HUES6 (cell line): ENCODE data around the gene GABRR1.

Source experiments
- H3K27ac ChIP-seq: 2 replicates; pipeline ENCODE4 v1.7.0; 2013; ENCODE audit warnings: low read depth, mild to moderate bottlenecking, low read length, inconsistent platforms
- H3K27me3 ChIP-seq: 2 replicates; pipeline ENCODE4 v1.6.1; 2013; ENCODE audit warnings: low read length; ENCODE audit not compliant: control insufficient read depth, insufficient read depth
- H3K36me3 ChIP-seq: 2 replicates; pipeline ENCODE4 v1.6.1; 2013; ENCODE audit warnings: low read length; ENCODE audit not compliant: control insufficient read depth, insufficient read depth
- H3K4me1 ChIP-seq: 2 replicates; pipeline ENCODE4 v1.6.1; 2013; ENCODE audit warnings: low read length; ENCODE audit not compliant: control insufficient read depth, insufficient read depth
- H3K4me3 ChIP-seq: 2 replicates; pipeline ENCODE4 v1.5.1; 2013; ENCODE audit warnings: low read depth, low read length
- H3K9ac ChIP-seq: one replicate; pipeline ENCODE4 v1.6.1; 2013; ENCODE audit warnings: mild to moderate bottlenecking, low read length
- H3K9me3 ChIP-seq: 2 replicates; pipeline ENCODE4 v1.6.1; 2013; ENCODE audit warnings: low read depth, low read length; ENCODE audit not compliant: control insufficient read depth, insufficient read depth

GABRR1 gene

DNA sequence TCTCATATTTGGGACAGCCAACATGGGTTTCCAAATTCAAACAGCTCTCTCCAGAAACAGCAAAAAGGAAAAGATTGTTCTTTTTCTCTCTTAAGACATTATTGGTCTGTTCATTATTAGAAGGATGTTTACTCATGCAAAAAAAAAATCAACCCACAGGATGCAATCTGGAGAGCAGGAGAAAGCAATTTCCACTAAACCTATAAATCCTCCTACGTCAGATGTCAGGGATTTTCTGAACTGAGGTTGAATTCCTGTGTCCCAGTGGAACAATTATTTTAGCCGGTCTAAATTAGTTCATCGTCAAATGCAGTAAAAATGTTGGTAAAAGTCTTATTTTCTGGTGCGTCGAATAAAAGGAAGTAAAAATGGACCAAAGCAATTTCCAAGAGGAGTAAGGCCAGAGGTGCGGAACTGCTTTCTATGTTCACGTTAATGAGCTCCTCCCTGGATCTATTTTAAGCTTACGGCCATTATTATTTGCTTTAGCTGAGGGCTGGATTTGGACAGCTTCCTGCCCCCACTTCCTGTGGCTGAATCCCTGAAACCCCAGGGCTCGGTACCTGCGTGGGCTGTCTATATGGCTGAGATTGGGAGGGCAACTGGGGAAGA lies at the start of gene GABRR1:
Gene GABRR1 (minus strand): TSS at position 60 of the 612 bp plus-strand sequence. CDS start 36 bp downstream, at position 24.
- peaks cover 21% of the 10 kb centered on the region for H3K4me1 ChIP-seq
- H3K36me3 ChIP-seq, result no peaks in the 10 kb centered on the region
- H3K4me3 ChIP-seq, result no peak within 1 kb of the TSS
- H3K9me3 ChIP-seq, result no peaks in the 10 kb centered on the region
- no peak within 1 kb of the TSS for H3K9ac ChIP-seq
- no peaks in the 10 kb centered on the region for H3K27me3 ChIP-seq
- H3K27ac ChIP-seq, result no peak within 1 kb of the TSS

- H3K27me3 ChIP-seq, result no peaks in the 10 kb centered on the region
- H3K9me3 ChIP-seq, result no peaks in the 10 kb centered on the region
- H3K4me1 ChIP-seq, result peaks cover 3% of the 10 kb centered on the region; the same call in 1 of the 2 replicates
- no peak overlapping the region for H3K27ac ChIP-seq
- no peaks in the 10 kb centered on the region for H3K36me3 ChIP-seq
- H3K4me3 ChIP-seq, result no peak overlapping the region
- no peak overlapping the region for H3K9ac ChIP-seq
These were observed 47.1 kb upstream of the GABRR1 start for GRCh38 chr6:89264296-89264695.

DNA sequence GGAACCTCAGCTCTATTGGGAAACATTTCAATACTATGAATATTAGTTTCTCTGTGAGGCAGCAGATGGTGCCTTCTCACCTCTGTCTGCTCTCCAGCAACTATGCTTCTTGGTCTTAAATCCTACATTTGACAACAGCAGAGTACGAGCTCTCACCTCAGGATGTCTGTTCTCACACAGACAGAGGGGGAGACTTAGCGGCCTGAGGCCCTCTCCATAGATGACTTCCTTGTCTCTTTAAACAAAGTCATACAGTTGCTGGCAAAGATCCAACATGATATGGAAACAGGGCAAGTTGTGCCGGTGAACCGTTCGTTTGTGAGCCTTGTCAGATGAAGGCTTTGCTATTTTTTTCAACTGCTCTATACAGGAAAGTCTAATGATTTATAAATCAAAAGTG lies 43.7 kb upstream of the GABRR1 start:
- no peaks in the 10 kb centered on the region for H3K9me3 ChIP-seq
- peaks cover 3% of the 10 kb centered on the region; the same call in 1 of the 2 replicates for H3K4me1 ChIP-seq
- no peak overlapping the region for H3K9ac ChIP-seq
- H3K27me3 ChIP-seq, result no peaks in the 10 kb centered on the region
- no peak overlapping the region for H3K4me3 ChIP-seq
- H3K36me3 ChIP-seq, result no peaks in the 10 kb centered on the region
- no peak overlapping the region for H3K27ac ChIP-seq

DNA sequence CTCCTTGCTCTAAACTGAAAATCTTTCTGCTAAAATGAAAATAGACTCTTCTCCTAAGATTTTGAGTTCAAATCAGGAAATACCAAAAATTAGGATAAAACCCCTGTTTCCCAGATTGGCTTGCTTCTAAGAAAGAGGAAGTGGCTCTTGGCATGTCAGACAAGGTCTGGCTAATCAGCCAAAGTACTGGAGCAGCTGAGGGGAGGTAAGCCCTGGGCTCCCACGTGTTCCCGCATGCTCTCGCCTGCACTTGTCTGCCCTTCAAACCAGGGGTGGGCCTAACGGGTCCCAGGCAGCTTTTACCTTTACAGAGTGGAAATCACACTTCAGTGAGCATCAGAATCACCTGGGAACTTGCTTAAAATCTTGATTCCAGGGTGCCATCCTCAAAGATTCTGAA lies 43.2 kb upstream of the GABRR1 start:
- Histone ChIP-seq H3K27ac (no peak overlapping the region), H3K4me1 (peaks cover 3% of the 10 kb centered on the region; the same call in 1 of the 2 replicates), H3K27me3 (no peaks in the 10 kb centered on the region), H3K9ac (no peak overlapping the region), H3K4me3 (no peak overlapping the region), H3K36me3 (no peaks in the 10 kb centered on the region), H3K9me3 (no peaks in the 10 kb centered on the region)

- Histone ChIP-seq H3K4me1 (peaks cover 3% of the 10 kb centered on the region; the same call in 1 of the 2 replicates), H3K4me3 (no peak overlapping the region), H3K27me3 (no peaks in the 10 kb centered on the region), H3K9ac (no peak overlapping the region), H3K9me3 (no peaks in the 10 kb centered on the region), H3K27ac (no peak overlapping the region), H3K36me3 (no peaks in the 10 kb centered on the region)
These were observed 41.8 kb upstream of the GABRR1 start for GRCh38 chr6:89258912-89259311.

DNA sequence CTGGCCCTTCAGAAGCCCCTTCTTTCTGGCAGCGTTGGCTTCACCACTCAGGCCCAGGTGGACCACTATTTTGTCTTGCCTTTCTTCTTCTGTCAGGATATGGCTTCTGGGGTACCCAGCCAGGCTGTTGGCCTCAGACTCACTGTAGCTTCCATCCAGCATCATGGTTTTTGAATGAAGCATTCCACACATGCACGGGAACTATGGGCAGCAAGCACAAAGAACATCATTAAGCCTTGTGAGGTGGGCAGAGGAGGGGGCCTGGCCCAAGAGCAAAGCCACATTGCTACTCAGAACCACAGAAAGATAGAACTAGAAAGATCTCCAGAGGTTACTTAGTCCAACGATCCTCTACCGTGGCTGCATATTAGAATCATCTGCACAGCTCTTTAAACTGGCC lies 40.6 kb upstream of the GABRR1 start:
- H3K36me3 ChIP-seq, result no peaks in the 10 kb centered on the region
- no peak overlapping the region for H3K9ac ChIP-seq
- no peak overlapping the region for H3K27ac ChIP-seq
- H3K4me3 ChIP-seq, result no peak overlapping the region
- H3K9me3 ChIP-seq, result no peaks in the 10 kb centered on the region
- peaks cover 3% of the 10 kb centered on the region; the same call in 1 of the 2 replicates for H3K4me1 ChIP-seq
- no peaks in the 10 kb centered on the region for H3K27me3 ChIP-seq

DNA sequence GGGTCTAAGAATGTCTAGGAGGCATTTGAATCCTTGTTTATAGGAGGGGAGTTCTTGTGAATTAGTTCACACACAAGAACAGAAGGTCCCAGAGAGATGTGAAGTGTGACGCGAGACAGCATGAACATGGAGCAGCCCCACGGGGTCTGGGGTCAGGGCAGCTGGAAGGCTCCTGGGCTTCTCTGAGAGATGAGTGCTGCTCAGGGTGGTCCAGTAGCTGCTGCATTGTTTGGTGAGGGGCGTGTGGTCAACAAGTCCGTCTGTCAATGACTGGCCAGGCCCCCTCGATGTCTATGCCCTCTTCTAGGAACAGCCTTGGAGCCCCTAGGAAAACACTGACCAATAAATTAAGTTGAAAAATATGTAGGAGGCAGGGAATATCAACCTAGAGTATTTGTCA lies 40.2 kb upstream of the GABRR1 start:
- no peaks in the 10 kb centered on the region for H3K27me3 ChIP-seq
- H3K4me1 ChIP-seq, result peaks cover 3% of the 10 kb centered on the region; the same call in 1 of the 2 replicates
- H3K27ac ChIP-seq, result no peak overlapping the region
- H3K4me3 ChIP-seq, result no peak overlapping the region
- no peak overlapping the region for H3K9ac ChIP-seq
- no peaks in the 10 kb centered on the region for H3K9me3 ChIP-seq
- no peaks in the 10 kb centered on the region for H3K36me3 ChIP-seq

DNA sequence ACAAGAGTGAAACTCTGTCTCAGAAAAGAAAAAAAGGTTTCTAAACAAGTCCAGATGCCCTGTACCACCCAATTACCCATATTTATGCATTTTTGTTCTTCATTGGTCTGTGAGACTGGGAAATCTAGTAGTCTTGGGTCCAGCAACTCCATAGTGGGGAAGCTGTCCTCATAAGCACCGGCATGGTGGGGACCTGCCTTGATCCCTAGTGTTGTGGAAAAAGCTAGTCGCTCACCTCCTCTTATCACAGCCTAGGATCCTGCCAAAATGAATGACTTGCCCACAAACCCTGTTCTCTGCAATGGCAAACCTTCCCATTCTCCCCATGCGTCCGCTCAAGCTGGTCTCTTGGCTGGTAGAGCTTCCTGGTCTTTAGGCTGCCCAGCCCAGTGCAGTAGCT lies 38.3 kb upstream of the GABRR1 start:
- Histone ChIP-seq H3K27ac (no peak overlapping the region), H3K27me3 (no peaks in the 10 kb centered on the region)

DNA sequence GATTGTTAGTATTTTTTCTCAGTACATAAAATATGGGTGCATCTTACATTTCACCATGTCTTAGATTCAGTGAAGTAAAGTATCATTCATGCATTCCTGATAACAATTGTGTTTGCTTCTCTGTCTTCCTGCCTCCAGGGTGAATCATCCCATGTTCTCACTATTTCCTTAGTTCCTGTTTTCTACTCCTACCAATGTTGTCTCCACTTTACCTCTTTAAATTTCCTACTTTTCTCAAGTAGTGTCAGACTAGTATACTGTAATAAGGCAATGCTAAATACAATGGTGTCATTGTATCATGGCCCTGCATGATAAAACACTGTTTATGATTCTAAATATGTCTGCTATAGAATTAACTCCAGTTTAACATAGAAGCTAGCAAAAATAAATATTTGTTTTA lies 37.4 kb upstream of the GABRR1 start:
- Histone ChIP-seq H3K4me1 (no peaks in the 10 kb centered on the region), H3K4me3 (no peak overlapping the region), H3K27ac (no peak overlapping the region), H3K9me3 (no peaks in the 10 kb centered on the region), H3K27me3 (no peaks in the 10 kb centered on the region), H3K36me3 (no peaks in the 10 kb centered on the region), H3K9ac (no peak overlapping the region)

More for the DNA sequence above, 38.3 kb upstream of the GABRR1 start:
- H3K4me1 ChIP-seq, result no peaks in the 10 kb centered on the region
- no peaks in the 10 kb centered on the region for H3K36me3 ChIP-seq
- H3K4me3 ChIP-seq, result no peak overlapping the region
- no peak overlapping the region for H3K9ac ChIP-seq
- H3K9me3 ChIP-seq, result no peaks in the 10 kb centered on the region

- Histone ChIP-seq H3K36me3 (no peaks in the 10 kb centered on the region), H3K9ac (no peak overlapping the region), H3K27me3 (no peaks in the 10 kb centered on the region)
These were observed 35.7 kb upstream of the GABRR1 start for GRCh38 chr6:89252907-89253306.

DNA sequence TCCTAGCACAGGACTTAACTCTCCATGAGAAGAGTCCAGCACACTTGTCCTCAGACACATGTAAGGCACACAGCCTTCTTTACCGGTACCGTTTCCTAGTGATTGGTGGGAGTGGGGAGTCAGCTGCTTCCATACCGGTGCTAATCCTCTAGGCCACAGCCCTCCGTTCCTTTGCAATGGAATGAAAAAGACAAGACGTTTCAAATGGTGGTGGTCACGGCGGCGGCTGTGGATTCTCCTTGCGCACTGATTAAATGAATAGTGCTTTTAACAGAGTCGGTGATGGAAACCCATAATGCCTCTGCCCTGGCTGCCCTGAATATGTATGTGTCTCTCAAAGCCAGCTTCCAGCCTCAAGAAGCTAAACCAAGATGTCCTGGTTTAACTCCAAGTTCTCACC lies 34.8 kb upstream of the GABRR1 start:
- H3K4me3 ChIP-seq, result no peak overlapping the region
- no peaks in the 10 kb centered on the region for H3K36me3 ChIP-seq
- no peaks in the 10 kb centered on the region for H3K4me1 ChIP-seq
- no peaks in the 10 kb centered on the region for H3K9me3 ChIP-seq
- no peaks in the 10 kb centered on the region for H3K27me3 ChIP-seq
- no peak overlapping the region for H3K9ac ChIP-seq
- H3K27ac ChIP-seq, result no peak overlapping the region

More at GRCh38 chr6:89252907-89253306, 35.7 kb upstream of the GABRR1 start:
- Histone ChIP-seq H3K27ac (no peak overlapping the region), H3K4me3 (no peak overlapping the region), H3K9me3 (no peaks in the 10 kb centered on the region), H3K4me1 (no peaks in the 10 kb centered on the region)
